Non-pigmented ciliary epithelial cell (primary cell): ENCODE results near the gene PPP2R5A.
A peak's percentile ranks its signal among the peaks of the same experiment; 100 is the strongest.
"Not testable (repeated sequence)": the region's sequence is repeated elsewhere in the genome, so short reads cannot be mapped to it uniquely, and the experiment has no call there.

ENCODE experiments used
- DNase-seq: peaks from one replicate; pipeline ENCODE4 v3.0.0-alpha.2; 2010; ENCODE audit warnings: low read depth

The PPP2R5A gene

DNA sequence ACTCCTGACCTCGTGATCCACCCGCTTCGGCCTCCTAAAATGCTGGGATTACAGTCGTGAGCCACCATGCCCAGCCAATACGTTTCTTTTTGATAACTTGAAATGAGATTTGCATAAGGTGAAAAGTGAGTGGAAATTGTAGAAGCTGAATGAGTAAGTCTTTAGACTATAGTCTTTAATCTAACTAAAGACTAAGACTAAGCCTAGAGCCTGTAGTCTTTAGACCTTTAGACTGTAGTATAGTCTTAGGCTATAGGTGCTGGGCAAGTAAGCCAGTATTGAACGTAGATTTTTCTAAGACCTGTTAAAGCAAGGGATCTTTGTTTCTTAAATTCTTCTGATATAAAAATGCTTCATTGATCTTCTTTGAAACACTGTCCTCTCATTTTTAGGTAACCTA lies 12.1 kb downstream of the PPP2R5A start:
- no peak for DNase-seq

DNA sequence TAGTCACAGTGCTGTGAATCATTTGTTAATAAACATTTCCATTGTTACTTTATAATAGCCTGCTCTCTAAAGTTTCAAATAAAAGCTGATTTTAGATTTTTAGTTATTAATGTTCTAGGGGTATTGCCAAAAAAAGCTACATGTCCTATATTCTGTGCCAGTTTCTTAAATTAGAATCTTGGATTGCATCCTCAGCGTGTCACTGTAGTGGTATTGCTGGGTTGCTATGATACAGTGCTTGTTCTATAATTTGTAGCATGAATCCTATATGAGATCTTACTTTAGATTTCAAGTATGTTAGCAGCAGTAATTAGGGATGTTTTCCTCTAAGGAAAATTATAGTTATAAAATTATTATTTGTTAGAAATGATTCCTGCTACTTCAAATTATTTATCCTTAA lies 16.4 kb downstream of the PPP2R5A start:
- no peak for DNase-seq

GRCh38 chr1:212302745-212303383 lies 17.7 kb downstream of the PPP2R5A start:
- DNase-seq: peak; percentile 41

GRCh38 chr1:212305342-212305741 lies 20.1 kb downstream of the PPP2R5A start:
- no peak for DNase-seq

DNA sequence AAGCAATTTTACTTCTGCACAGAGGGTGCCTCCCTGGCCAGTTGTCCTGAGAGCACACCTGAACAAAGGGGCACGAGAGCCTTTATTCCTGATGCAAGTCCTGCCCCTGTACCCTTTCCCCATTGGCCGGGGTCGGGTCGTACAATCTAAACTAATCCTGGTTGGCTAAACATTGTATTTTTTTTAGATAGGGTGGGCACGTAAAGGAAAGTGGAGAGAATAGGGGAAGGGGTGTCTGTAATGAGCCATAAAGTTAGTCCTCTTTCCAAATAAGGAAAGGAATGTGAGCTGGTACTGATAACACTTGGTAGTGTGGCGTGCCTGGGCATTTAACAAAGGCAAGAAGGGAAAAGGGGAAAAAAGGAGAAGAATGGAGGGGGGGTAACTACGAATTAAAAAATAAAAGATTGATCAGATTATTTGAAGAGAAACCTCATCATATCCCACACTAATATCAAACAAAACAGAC lies 20.8 kb downstream of the PPP2R5A start:
- not testable (repeated sequence) for DNase-seq

- DNase-seq: no peak
These were observed 24.8 kb downstream of the PPP2R5A start for GRCh38 chr1:212309967-212310366.

GRCh38 chr1:212310383-212310782 lies 25.2 kb downstream of the PPP2R5A start:
- no peak for DNase-seq

DNA sequence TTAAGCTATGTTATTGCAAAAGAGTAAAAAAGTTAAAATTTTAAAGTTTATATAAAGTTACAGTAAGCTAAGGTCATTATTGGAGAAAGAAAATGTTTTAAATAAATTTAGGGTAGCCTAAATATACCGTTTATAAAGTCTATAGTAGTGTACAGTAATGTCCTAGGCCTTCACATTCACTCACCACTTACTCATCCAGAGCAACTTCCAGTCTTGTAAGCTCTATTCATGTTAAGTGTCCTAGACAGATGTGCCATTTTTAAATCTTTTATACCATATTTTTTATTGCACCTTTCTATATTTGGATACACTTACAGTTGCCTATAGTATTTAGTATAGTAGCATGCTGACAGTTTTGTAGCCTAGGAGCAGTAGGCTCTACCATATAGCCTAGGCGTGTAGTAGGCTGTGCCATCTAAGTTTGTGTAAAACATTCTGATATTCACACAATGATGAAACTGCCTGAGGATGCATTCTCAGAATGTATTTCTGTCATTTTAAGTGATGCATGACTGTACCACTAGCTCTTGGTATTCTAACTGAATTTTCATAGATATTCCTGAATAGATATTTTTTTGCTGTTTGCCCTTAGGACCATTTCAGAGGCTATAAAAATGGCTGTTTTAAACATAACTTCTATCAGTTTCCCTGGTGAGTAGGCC lies 26.8 kb downstream of the PPP2R5A start:
- no peak for DNase-seq

GRCh38 chr1:212313616-212314015 lies 28.4 kb downstream of the PPP2R5A start:
- no peak for DNase-seq

DNA sequence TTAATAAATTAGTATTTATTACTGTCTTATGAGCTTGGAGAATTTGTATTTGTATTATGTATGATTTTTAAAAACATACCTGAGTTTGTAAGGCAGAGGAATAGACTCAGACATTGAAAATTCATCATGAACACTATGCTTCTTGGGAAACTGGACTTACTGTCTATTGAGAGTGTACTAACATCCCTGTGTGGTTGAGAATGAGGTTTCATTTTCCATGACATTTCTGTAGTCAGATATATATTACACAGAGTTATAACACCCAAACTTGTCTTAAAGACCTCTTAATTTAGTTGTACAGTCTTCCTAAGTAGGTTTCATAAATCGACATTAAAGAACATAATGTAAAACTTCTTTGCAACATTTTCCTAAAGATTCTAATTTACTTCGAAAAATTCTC lies 30.0 kb downstream of the PPP2R5A start:
- DNase-seq: no peak

- DNase-seq: no peak
These were observed 30.7 kb downstream of the PPP2R5A start for GRCh38 chr1:212315907-212316306.

- no peak for DNase-seq
These were observed 32.7 kb downstream of the PPP2R5A start for GRCh38 chr1:212317916-212318315.

GRCh38 chr1:212321031-212321430 lies 35.8 kb downstream of the PPP2R5A start:
- not testable (repeated sequence) for DNase-seq

- DNase-seq: no peak
These were observed 37.9 kb downstream of the PPP2R5A start for GRCh38 chr1:212323066-212323465.

- DNase-seq: no peak
These were observed 41.3 kb downstream of the PPP2R5A start for GRCh38 chr1:212326541-212326940.

DNA sequence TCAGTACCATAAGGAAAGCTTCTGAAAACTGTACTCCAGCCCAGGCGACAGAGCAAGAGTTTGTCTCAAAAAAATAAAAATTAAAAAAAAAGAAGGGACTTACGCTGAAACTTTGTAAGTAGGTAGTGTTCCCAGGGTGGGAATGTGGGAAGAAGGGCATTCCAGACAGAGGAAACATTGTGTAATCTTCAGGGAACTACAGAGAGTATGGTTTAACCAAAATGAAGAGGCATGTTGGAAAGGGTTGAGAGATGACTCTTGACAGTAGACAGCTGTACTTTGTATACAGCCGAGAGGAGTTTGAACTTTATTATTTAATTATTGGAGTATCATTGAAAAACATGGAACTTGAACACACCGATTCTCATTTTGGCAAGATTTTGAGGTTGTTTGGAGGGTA lies 43.0 kb downstream of the PPP2R5A start:
- DNase-seq: no peak

- no peak for DNase-seq
These were observed 43.9 kb downstream of the PPP2R5A start for GRCh38 chr1:212329105-212329504.

- DNase-seq: no peak
These were observed 55.9 kb downstream of the PPP2R5A start for GRCh38 chr1:212341090-212341489.

- DNase-seq: no peak
These were observed 59.7 kb downstream of the PPP2R5A start for GRCh38 chr1:212344905-212345304.

DNA sequence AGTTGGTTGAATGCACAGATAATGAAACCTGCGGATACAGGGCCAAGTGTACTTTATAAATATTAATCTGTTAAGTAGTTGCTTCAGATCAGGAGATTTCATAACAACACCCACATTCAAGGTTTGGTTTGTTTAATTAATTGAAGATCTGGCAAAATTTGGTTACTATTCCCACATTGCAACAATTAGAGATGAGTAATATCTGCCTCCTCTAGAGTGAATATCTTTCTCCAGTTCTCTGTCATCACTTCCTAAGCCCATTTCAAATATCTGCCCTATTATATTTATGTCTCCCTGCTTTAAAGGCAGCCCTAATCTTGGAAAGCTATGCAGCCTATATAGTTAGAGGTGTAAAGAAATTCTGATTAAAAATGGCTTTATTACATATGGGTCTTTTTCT lies 61.4 kb downstream of the PPP2R5A start:
- DNase-seq: no peak

DNA sequence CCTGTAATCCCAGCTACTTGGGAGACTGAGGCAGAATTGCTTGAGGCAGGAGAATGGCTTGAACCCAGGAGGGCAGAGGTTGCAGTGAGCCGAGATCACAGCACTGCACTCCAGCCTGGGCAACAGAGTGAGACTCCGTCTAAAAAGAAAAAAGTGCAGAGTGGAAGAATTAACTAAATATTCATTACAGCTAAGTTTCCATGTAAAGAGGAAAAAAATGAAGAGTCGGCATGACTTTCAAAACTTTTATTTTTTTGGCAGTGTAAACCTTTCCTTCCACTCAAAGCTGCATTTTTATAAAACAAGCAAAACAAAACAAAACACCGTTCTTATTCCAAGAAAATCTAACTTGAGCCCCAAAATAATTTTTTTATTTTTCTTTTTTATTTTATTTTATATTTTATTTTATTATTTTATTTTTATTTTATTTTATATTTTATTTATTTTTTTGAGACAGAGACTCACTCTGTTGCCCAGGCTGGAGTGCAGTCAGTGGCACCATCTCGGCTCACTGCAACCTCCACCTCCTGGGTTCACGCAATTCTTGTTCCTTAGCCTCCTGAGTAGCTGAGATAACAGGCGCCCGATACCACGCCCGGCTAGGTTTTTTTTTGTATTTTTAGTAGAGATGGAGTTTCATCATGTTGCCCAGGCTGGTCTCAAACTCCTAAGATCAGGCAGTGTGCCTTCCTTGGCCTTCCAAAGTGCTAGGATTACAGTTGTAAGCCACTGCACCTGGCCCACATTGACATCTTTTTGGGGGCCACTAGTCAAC lies 66.6 kb downstream of the PPP2R5A start:
- no peak for DNase-seq

GRCh38 chr1:212353181-212353580 lies 68.0 kb downstream of the PPP2R5A start:
- DNase-seq: no peak

GRCh38 chr1:212354464-212354863 lies 69.3 kb downstream of the PPP2R5A start:
- no peak for DNase-seq
